ENCODE results near the gene ATP7A.

Gene ATP7A

GRCh38 chrX:77925764-77926163 lies 15.3 kb downstream of the ATP7A start:
- Histone ChIP-seq H3K4me1 (no peaks in the 10 kb centered on the region), H3K36me3 (ENCODE audit: control insufficient read depth, insufficient read depth, low read length) (no peaks in the 10 kb centered on the region), H3K4me2 (ENCODE audit: low read length) (no peak overlapping the region), H3K27ac (no peak overlapping the region), H3K79me2 (peaks cover 2% of the 10 kb centered on the region), H3K27me3 (ENCODE audit: control insufficient read depth, insufficient read depth, low read length) (no peaks in the 10 kb centered on the region), H2AFZ (no peak overlapping the region), H3K9me3 (ENCODE audit: control insufficient read depth, low read length) (no peaks in the 10 kb centered on the region), H3K9ac (no peak overlapping the region), H3K4me3 (ENCODE audit: low read depth, low read length) (no peak overlapping the region)
- TF ChIP-seq CTCF (IDR thresholded peaks at IDR 0.05), result no peak

GRCh38 chrX:77930581-77930980 lies 20.1 kb downstream of the ATP7A start:
- no peak for TF ChIP-seq CTCF (IDR thresholded peaks at IDR 0.05)
- H3K9ac ChIP-seq, result no peak overlapping the region

GRCh38 chrX:77935886-77936285 lies 25.4 kb downstream of the ATP7A start:
- Histone ChIP-seq H3K4me1 (no peaks in the 10 kb centered on the region), H2AFZ (no peak overlapping the region), H3K27me3 (ENCODE audit: control insufficient read depth, insufficient read depth, low read length) (no peaks in the 10 kb centered on the region), H3K9ac (no peak overlapping the region), H3K79me2 (no peaks in the 10 kb centered on the region), H3K27ac (no peak overlapping the region), H3K36me3 (ENCODE audit: control insufficient read depth, insufficient read depth, low read length) (no peaks in the 10 kb centered on the region), H3K4me2 (ENCODE audit: low read length) (no peak overlapping the region), H3K4me3 (ENCODE audit: low read depth, low read length) (no peak overlapping the region), H3K9me3 (ENCODE audit: control insufficient read depth, low read length) (no peaks in the 10 kb centered on the region)
- no peak for TF ChIP-seq CTCF (IDR thresholded peaks at IDR 0.05)

More at GRCh38 chrX:77930581-77930980, 20.1 kb downstream of the ATP7A start:
- Histone ChIP-seq H3K27ac (no peak overlapping the region), H3K4me2 (ENCODE audit: low read length) (no peak overlapping the region), H3K36me3 (ENCODE audit: control insufficient read depth, insufficient read depth, low read length) (no peaks in the 10 kb centered on the region), H3K4me1 (no peaks in the 10 kb centered on the region), H3K9me3 (ENCODE audit: control insufficient read depth, low read length) (no peaks in the 10 kb centered on the region), H3K79me2 (no peaks in the 10 kb centered on the region), H3K27me3 (ENCODE audit: control insufficient read depth, insufficient read depth, low read length) (no peaks in the 10 kb centered on the region), H3K4me3 (ENCODE audit: low read depth, low read length) (no peak overlapping the region), H2AFZ (no peak overlapping the region)

- no peaks in the 10 kb centered on the region for H3K79me2 ChIP-seq
- H2AFZ ChIP-seq, result no peak overlapping the region
- H3K9me3 ChIP-seq (ENCODE audit: control insufficient read depth, low read length), result no peaks in the 10 kb centered on the region
- H3K4me2 ChIP-seq (ENCODE audit: low read length), result no peak overlapping the region
- no peak overlapping the region for H3K9ac ChIP-seq
- no peak overlapping the region for H3K4me3 ChIP-seq (ENCODE audit: low read depth, low read length)
- H3K36me3 ChIP-seq (ENCODE audit: control insufficient read depth, insufficient read depth, low read length), result no peaks in the 10 kb centered on the region
- no peak overlapping the region for H3K27ac ChIP-seq
- no peaks in the 10 kb centered on the region for H3K4me1 ChIP-seq
- H3K27me3 ChIP-seq (ENCODE audit: control insufficient read depth, insufficient read depth, low read length), result no peaks in the 10 kb centered on the region
- TF ChIP-seq CTCF (IDR thresholded peaks at IDR 0.05), result no peak
These were observed 25.8 kb downstream of the ATP7A start for GRCh38 chrX:77936299-77936698.

- TF ChIP-seq CTCF (IDR thresholded peaks at IDR 0.05), result no peak
- no peak overlapping the region for H3K27ac ChIP-seq
These were observed 26.8 kb downstream of the ATP7A start for GRCh38 chrX:77937291-77937690.

More at GRCh38 chrX:77937291-77937690, 26.8 kb downstream of the ATP7A start:
- H3K27me3 ChIP-seq (ENCODE audit: control insufficient read depth, insufficient read depth, low read length), result no peaks in the 10 kb centered on the region
- no peak overlapping the region for H2AFZ ChIP-seq
- no peak overlapping the region for H3K9ac ChIP-seq
- no peak overlapping the region for H3K4me3 ChIP-seq (ENCODE audit: low read depth, low read length)
- no peaks in the 10 kb centered on the region for H3K9me3 ChIP-seq (ENCODE audit: control insufficient read depth, low read length)
- H3K4me2 ChIP-seq (ENCODE audit: low read length), result no peak overlapping the region
- H3K36me3 ChIP-seq (ENCODE audit: control insufficient read depth, insufficient read depth, low read length), result no peaks in the 10 kb centered on the region
- H3K4me1 ChIP-seq, result no peaks in the 10 kb centered on the region
- no peaks in the 10 kb centered on the region for H3K79me2 ChIP-seq
